NT2/D1 (cell line): ENCODE data around the gene AKAP13.

Experiments used
- DNase-seq: peaks from one replicate; pipeline ENCODE4 v3.0.0-alpha.2; 2011; ENCODE audit warnings: low read depth, low spot score
- H3K27me3 ChIP-seq: 2 replicates; pipeline ENCODE4 v1.6.0; 2011; ENCODE audit warnings: mild to moderate bottlenecking; ENCODE audit not compliant: insufficient read length, insufficient read depth
- H3K36me3 ChIP-seq: 2 replicates; pipeline ENCODE4 v1.6.1; 2011; ENCODE audit warnings: mild to moderate bottlenecking, low read length, mixed read lengths; ENCODE audit not compliant: insufficient read depth, insufficient read length
- H3K4me1 ChIP-seq: 2 replicates; pipeline ENCODE4 v1.5.1; 2011; ENCODE audit not compliant: insufficient read depth, insufficient read length
- H3K4me3 ChIP-seq: 2 replicates; pipeline ENCODE4 v1.5.1; 2011; ENCODE audit warnings: low read depth; ENCODE audit not compliant: insufficient read length
- H3K9ac ChIP-seq: 2 replicates; pipeline ENCODE4 v1.6.0; 2011; ENCODE audit warnings: low read depth; ENCODE audit not compliant: insufficient read length
- H3K9me3 ChIP-seq: 2 replicates; pipeline ENCODE4 v1.5.1; 2011; ENCODE audit warnings: mild to moderate bottlenecking, low read length; ENCODE audit not compliant: insufficient read depth
- SUZ12 ChIP-seq: IDR thresholded peaks from 2 replicates; pipeline ENCODE4 v1.6.1; 2011; ENCODE audit not compliant: insufficient read length, insufficient read depth; ENCODE audit errors: extremely low read depth
- YY1 ChIP-seq: IDR thresholded peaks from 2 replicates; pipeline ENCODE4 v1.6.1; 2011; ENCODE audit not compliant: insufficient read length, insufficient read depth
- ZNF274 ChIP-seq: IDR thresholded peaks from 2 replicates; pipeline ENCODE4 v1.6.1; 2011; ENCODE audit warnings: mild to moderate bottlenecking, low read depth, low read length

AKAP13 gene

GRCh38 chr15:85562824-85563223 lies 182.4 kb downstream of the AKAP13 start:
- TF ChIP-seq YY1 (no peak), ZNF274 (no peak), SUZ12 (no peak)
- H3K36me3 ChIP-seq, result peaks cover 3% of the 10 kb centered on the region
- no peaks in the 10 kb centered on the region for H3K27me3 ChIP-seq
- H3K4me3 ChIP-seq, result no peak overlapping the region
- no peaks in the 10 kb centered on the region for H3K4me1 ChIP-seq
- no peak for DNase-seq
- no peaks in the 10 kb centered on the region for H3K9me3 ChIP-seq
- no peak overlapping the region for H3K9ac ChIP-seq

DNA sequence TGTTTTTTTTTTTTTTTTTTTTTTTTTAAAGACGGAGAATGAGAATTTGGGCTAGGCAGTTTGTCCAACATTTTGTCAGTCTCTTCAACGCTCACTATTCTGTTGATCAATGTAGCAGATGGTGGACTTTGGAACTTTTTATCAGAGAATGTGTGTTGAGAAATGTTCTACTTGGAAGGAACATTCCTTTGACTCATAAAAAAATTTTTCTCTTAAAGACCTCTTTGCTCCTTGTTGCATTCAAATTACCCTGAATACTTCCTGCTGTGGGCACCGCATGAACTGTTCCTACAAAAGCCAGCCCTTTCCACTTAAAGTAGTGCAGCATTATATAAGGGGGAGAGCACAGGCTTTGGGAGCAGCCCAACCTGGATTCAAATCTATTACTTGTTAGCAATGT lies 182.9 kb downstream of the AKAP13 start:
- H3K4me1 ChIP-seq, result no peaks in the 10 kb centered on the region
- no peak for TF ChIP-seq ZNF274
- no peak overlapping the region for H3K4me3 ChIP-seq
- DNase-seq, result no peak
- H3K36me3 ChIP-seq, result peaks cover 2% of the 10 kb centered on the region
- H3K9me3 ChIP-seq, result no peaks in the 10 kb centered on the region
- H3K9ac ChIP-seq, result no peak overlapping the region
- no peaks in the 10 kb centered on the region for H3K27me3 ChIP-seq

DNA sequence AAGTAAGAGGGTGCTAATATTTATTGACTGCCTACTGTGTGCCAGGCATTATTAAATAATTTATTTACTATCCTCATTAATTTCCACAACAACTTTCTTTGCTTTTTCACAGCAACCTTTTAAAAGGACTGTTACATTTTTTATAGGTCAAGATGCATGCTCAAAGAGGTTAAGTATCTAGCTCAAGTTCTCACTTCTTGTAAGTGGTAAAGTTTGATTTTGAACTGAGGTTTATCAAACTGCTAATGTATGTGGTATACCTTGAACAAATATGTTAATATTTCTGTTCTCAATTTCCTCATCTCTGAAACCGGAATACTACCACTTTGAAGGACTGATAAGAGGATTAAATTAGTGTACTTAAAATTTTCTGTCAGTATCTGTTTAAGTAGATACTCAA lies 183.3 kb downstream of the AKAP13 start:
- DNase-seq, result no peak
- Histone ChIP-seq H3K27me3 (no peaks in the 10 kb centered on the region), H3K4me3 (no peak overlapping the region), H3K36me3 (no peaks in the 10 kb centered on the region), H3K9ac (no peak overlapping the region), H3K4me1 (no peaks in the 10 kb centered on the region), H3K9me3 (no peaks in the 10 kb centered on the region)
- no peak for TF ChIP-seq YY1
- TF ChIP-seq SUZ12, result no peak

GRCh38 chr15:85564686-85565085 lies 184.3 kb downstream of the AKAP13 start:
- TF ChIP-seq YY1 (no peak), SUZ12 (no peak), ZNF274 (no peak)
- Histone ChIP-seq H3K4me3 (no peak overlapping the region), H3K36me3 (no peaks in the 10 kb centered on the region)

DNA sequence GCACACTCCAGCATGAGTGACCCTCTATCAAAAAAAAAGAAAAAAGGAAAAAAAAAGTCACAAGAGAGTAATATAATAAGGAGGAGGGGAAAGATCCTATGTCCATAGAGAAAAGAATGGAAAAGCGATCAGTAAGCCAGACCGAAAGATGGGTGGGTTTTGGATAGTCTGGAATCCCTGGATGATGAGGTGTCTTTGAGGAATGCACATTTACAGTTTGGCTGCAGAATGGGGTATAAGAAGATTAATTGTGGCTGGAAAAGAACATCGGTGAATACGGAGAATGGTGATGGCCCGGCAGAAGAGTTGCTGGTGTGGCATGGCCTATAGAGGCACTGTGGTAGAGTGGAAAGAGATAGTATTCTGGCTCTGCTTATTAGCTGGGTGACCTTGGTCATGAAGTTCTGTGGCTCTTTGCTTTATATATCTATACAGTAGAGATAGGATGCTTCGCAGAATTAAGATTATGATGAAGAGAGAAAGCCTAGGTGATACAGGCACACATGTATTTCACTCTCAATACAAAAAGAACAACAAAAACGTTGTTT lies 187.9 kb downstream of the AKAP13 start:
- Histone ChIP-seq H3K4me1 (no peaks in the 10 kb centered on the region), H3K36me3 (no peaks in the 10 kb centered on the region), H3K9ac (no peak overlapping the region), H3K27me3 (no peaks in the 10 kb centered on the region), H3K9me3 (no peaks in the 10 kb centered on the region), H3K4me3 (no peak overlapping the region)
- no peak for DNase-seq
- TF ChIP-seq YY1, result no peak
- TF ChIP-seq ZNF274, result no peak
- no peak for TF ChIP-seq SUZ12

More at GRCh38 chr15:85564686-85565085, 184.3 kb downstream of the AKAP13 start:
- Histone ChIP-seq H3K4me1 (no peaks in the 10 kb centered on the region), H3K9ac (no peak overlapping the region), H3K27me3 (no peaks in the 10 kb centered on the region), H3K9me3 (no peaks in the 10 kb centered on the region)
- DNase-seq, result no peak

GRCh38 chr15:85570336-85570735 lies 189.9 kb downstream of the AKAP13 start:
- Histone ChIP-seq H3K36me3 (peaks cover 6% of the 10 kb centered on the region), H3K27me3 (no peaks in the 10 kb centered on the region), H3K9ac (no peak overlapping the region), H3K4me3 (no peak overlapping the region), H3K9me3 (no peaks in the 10 kb centered on the region), H3K4me1 (no peaks in the 10 kb centered on the region)
- no peak for TF ChIP-seq SUZ12
- no peak for TF ChIP-seq ZNF274
- TF ChIP-seq YY1, result no peak
- DNase-seq, result no peak

DNA sequence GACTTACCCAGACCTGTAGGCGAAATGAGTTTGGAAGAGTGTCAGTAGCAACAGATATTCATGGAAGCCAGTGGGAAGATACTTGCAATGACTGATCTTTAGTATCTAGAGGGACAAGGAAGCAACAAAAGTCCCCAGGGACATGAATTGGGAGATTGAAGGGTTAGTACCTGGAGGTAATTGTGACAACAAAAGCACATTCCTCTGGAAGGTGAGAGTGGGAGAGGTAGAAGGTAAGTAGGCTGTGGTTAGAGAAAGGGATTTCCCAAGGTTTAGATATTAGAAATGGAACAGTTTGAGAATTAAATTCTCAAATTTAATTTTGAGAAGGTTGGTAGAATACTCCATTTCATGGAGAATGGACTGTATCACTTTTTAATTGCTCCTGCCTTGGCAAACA lies 191.4 kb downstream of the AKAP13 start:
- DNase-seq, result no peak
- Histone ChIP-seq H3K9ac (no peak overlapping the region), H3K27me3 (no peaks in the 10 kb centered on the region), H3K9me3 (no peaks in the 10 kb centered on the region), H3K4me3 (no peak overlapping the region), H3K4me1 (no peaks in the 10 kb centered on the region), H3K36me3 (peaks cover 12% of the 10 kb centered on the region)
- TF ChIP-seq ZNF274, result no peak

GRCh38 chr15:85576392-85576791 lies 196.0 kb downstream of the AKAP13 start:
- no peak for DNase-seq
- Histone ChIP-seq H3K9me3 (no peaks in the 10 kb centered on the region), H3K9ac (no peak overlapping the region), H3K36me3 (peaks cover 51% of the 10 kb centered on the region), H3K4me3 (no peak overlapping the region), H3K4me1 (no peaks in the 10 kb centered on the region), H3K27me3 (no peaks in the 10 kb centered on the region)
- TF ChIP-seq YY1, result no peak
